GM23338 (cell line): Measurements from ENCODE around the gene ATF7IP.

Source experiments
- CTCF ChIP-seq, 2 experiments: fragments of 200-600 bp in 1 of 2; sonication (generic) in 1 of 2; conservative IDR thresholded peaks; 2 replicates each; pipeline versions ENCODE4 v1.5.1 to v1.6.1; 2016 to 2017; ENCODE audit warnings: antibody characterized with exemption in 2 of 2, low read depth in 2 of 2, mild to moderate bottlenecking in 2 of 2, moderate library complexity in 1 of 2
- EZH2 ChIP-seq: fragments of 200-600 bp; sonication (generic); IDR thresholded peaks from one replicate; pipeline ENCODE4 v1.8.0; 2017; ENCODE audit warnings: antibody characterized with exemption, mild to moderate bottlenecking, low read depth; ENCODE audit not compliant: unreplicated experiment

DNA sequence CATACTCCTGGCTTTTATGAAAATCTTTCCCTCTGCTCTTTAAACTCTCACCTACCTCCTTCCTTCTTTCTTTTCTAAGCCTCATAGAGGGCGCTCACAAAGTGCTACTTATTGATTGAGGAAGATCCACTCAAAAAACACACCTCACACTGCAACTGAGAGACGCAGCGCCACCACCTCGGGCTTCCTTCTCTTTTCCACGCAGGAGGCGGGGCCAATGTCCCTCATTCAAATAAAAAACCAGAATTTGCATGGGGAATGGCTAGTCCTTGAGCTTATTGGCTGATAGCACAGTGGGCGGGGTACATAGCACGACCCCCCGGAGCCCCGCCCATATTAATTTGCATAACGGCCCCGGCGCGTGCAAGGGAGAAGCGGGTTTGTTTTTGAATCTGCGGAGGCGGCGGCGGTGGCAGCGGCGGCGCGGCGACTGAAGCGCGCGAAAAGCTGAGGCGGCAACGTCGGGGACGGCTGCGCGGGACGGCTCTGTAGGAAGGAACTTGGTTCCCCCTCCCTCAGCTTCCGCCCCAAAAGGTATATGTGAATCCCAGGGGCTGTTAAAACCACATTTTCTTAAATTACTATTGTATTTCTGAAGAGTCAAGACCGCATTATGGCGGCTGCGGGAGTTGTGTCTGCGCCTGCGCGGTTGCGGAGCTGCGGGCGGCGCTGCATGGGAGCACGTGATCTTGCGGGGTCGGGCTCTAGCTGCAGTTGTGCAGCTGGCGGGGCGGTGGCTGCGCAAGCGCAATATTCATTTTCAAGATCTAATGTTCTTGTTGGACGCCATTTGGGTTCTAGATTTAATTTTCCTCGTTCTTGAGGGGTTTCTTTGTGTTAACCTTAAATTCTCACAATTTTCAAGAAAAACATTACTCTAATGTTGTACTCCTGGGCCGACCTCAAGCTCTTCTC, at the start of gene ATF7IP:
- TF ChIP-seq EZH2 = no peak
- peak; percentile 32 to 48; a peak in 3 of 4 replicates for TF ChIP-seq CTCF (conservative IDR thresholded peaks at IDR 0.05; ENCODE audit: low read depth in 2 of 2)
